ENCODE measurements around the gene DPP6.

DPP6 gene

DNA sequence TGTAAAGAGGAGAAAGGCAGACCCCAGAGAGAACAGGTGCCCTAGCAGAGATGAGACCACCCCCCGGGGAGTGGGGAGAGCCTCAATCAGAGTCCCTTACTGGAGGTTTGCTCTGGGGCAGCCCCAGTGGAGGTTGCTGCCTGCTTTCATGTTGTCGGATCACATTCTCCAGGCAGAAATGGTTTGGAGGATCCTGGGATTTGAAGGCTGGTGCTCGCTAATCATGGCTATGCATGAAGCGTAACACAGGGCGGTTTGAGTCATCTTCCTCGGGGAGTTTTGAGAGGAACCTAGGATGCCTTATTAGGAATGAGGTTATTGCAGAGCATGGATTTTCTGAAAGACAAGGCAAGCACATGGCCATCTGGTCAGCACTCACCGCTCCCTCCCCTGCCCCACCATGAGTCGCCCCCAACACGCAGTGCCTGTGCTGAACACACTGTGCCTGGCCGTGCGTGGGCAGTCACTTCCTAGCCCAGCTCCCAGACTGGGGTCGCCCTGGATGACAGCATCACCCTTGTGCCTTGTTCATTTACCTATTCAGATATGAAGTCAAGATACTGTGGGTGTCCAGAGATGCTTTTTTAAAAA, 319.9 kb downstream of the DPP6 start:
- H3K4me3 ChIP-seq, result no peak overlapping the region
- no peak for TF ChIP-seq CTCF (IDR thresholded peaks at IDR 0.05)
- DNase-seq (ENCODE audit: low spot score), result no peak
- H3K27ac ChIP-seq, result no peak overlapping the region

DNA sequence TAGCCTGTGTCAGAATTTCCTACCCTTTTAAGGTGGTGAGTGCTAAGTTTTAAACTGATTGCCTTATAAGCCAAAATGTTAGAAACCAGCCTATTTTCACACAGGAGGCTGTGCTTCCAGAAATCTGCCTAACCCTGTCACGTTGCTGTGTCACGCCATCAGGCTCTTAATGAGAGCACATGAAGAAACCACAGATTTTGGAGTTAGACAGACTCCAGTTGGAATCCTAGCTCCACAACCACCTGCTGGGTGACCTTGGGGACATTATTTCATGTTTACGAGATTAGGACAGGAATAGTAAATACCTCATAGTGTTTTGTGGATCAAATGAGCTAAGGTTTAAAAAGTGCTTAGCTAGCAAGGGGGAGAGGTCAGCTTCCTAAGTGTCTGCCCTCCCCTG, 321.8 kb downstream of the DPP6 start:
- Histone ChIP-seq H3K27ac (no peak overlapping the region), H3K4me3 (no peak overlapping the region)
- no peak for DNase-seq (ENCODE audit: low spot score)
- TF ChIP-seq CTCF (IDR thresholded peaks at IDR 0.05), result no peak

GRCh38 chr7:154375956-154376355, 323.8 kb downstream of the DPP6 start:
- no peak overlapping the region for H3K27ac ChIP-seq
- DNase-seq (ENCODE audit: low spot score), result no peak
- TF ChIP-seq CTCF (IDR thresholded peaks at IDR 0.05), result no peak
- H3K4me3 ChIP-seq, result no peak overlapping the region

DNA sequence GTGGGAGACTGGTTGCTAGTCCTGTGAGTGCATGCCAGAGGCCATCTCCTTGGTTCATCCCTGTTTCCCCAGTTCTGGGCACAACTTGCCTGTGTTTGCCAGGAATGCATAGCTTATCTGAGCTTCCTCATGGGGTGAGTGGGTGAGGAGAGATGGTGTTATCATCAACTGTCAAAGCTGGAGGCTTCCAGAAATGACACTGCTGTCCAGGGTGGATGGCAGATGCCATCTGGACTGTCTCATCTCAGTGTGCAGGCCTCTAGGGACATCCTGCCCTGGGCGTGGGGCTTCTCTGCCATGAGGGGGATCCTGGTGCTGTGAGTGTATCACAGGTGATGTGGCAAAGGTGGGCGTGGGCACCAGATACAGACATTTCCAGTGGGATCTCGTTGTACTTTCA, 328.6 kb downstream of the DPP6 start:
- H3K4me3 ChIP-seq, result no peak overlapping the region
- TF ChIP-seq CTCF (IDR thresholded peaks at IDR 0.05), result no peak
- DNase-seq (ENCODE audit: low spot score), result no peak
- H3K27ac ChIP-seq, result no peak overlapping the region

- H3K4me3 ChIP-seq, result no peak overlapping the region
- no peak overlapping the region for H3K27ac ChIP-seq
- TF ChIP-seq CTCF (IDR thresholded peaks at IDR 0.05), result no peak
- DNase-seq (ENCODE audit: low spot score), result no peak
These were observed 330.8 kb downstream of the DPP6 start for GRCh38 chr7:154383045-154383444.

DNA sequence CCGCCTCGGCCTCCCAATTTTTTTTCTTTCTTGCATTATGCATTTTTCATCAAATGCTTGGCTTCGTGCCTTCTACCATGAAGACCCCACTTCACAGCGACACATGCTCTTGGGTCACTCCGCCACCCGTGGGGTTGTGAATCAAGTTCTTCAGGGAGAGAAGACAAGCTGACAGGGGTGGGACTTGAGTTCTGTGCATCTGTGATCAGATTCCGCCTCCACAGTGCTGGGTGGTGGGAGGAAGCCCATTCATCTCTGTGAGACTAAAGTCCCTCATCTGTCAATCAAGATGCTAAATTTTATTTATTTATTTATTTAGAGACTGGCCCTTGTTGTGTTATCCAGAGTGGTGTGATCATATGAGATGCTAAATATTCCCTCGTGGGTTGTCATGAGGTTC, 333.0 kb downstream of the DPP6 start:
- no peak for TF ChIP-seq CTCF (IDR thresholded peaks at IDR 0.05)

DNA sequence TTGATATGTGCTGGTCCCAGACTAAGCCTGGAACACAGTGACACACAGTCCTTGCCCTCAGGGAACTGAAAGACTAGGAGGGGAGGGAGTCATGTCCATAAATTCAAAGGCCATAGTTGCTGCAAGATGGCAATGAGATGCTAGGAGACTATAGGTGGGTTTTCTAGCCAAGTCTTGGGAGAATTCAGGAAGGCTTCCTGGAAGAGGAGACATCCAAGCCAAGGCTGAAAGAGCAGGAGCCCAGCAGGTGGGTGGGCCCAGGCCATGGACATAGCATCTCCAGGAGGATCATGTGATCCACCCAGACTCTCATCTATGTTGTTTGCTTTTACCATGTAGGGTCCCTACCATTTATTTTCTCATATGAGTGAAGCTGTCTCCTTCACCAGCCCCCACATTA, 335.1 kb downstream of the DPP6 start:
- H3K4me3 ChIP-seq, result no peak overlapping the region
- TF ChIP-seq CTCF (IDR thresholded peaks at IDR 0.05), result no peak

More for the DNA sequence above, 333.0 kb downstream of the DPP6 start:
- no peak for DNase-seq (ENCODE audit: low spot score)
- Histone ChIP-seq H3K27ac (no peak overlapping the region), H3K4me3 (no peak overlapping the region)

More for the DNA sequence above, 335.1 kb downstream of the DPP6 start:
- no peak for DNase-seq (ENCODE audit: low spot score)
- no peak overlapping the region for H3K27ac ChIP-seq

Data from coronary artery (tissue), 2 donors.